HepG2 (cell line): ENCODE measurements around the gene HSPA13. TPM values are rescaled to one million over a fixed set of nuclear protein-coding genes. Genes with fewer than 3 reads are reported as not detected.

Source experiments
- CEBPG ChIP-seq: IDR thresholded peaks from 2 replicates; pipeline ENCODE4 v1.6.1; 2016
- CREM ChIP-seq, 2 experiments: sonication (generic) in 1 of 2; formaldehyde crosslinking in 1 of 2; IDR thresholded peaks; 2 replicates each; pipeline versions ENCODE4 v1.4.0 to v1.6.1; 2016 to 2020; ENCODE audit warnings: antibody characterized with exemption in 1 of 2, mild to moderate bottlenecking in 1 of 2, missing genetic modification reagents in 1 of 2
- EED ChIP-seq: sonication (generic); formaldehyde crosslinking; IDR thresholded peaks from 2 replicates; pipeline ENCODE4 v1.5.0; 2020; ENCODE audit warnings: mild to moderate bottlenecking, missing genetic modification reagents
- HNF4A ChIP-seq: sonication (generic); formaldehyde crosslinking; IDR thresholded peaks from 2 replicates; pipeline ENCODE4 v1.4.0; 2020; ENCODE audit warnings: missing genetic modification reagents
- HOXA7 ChIP-seq: sonication (generic); formaldehyde crosslinking; IDR thresholded peaks from 2 replicates; pipeline ENCODE4 v1.8.1; 2022; ENCODE audit warnings: mild to moderate bottlenecking, missing genetic modification reagents, moderate library complexity
- NFIC ChIP-seq: IDR thresholded peaks from 2 replicates; pipeline ENCODE4 v1.6.1; 2012; ENCODE audit warnings: mild to moderate bottlenecking, low read length, inconsistent platforms
- PATZ1 ChIP-seq: sonication (generic); formaldehyde crosslinking; IDR thresholded peaks from 2 replicates; pipeline ENCODE4 v1.4.0; 2020; ENCODE audit warnings: missing genetic modification reagents
- PCBP1 ChIP-seq: fragments of 200-400 bp; formaldehyde crosslinking; IDR thresholded peaks from 2 replicates; pipeline ENCODE4 v1.6.1; 2017; ENCODE audit warnings: mild to moderate bottlenecking, low read depth, low read length, borderline replicate concordance
- RFX1 ChIP-seq: fragments of 450-650 bp; IDR thresholded peaks from 2 replicates; pipeline ENCODE4 v1.6.1; 2017
- RFXAP ChIP-seq: sonication (generic); formaldehyde crosslinking; IDR thresholded peaks from 2 replicates; pipeline ENCODE4 v1.4.0; 2020; ENCODE audit warnings: missing genetic modification reagents, borderline replicate concordance
- SP4 ChIP-seq: sonication (generic); formaldehyde crosslinking; IDR thresholded peaks from 2 replicates; pipeline ENCODE4 v1.8.1; 2023; ENCODE audit warnings: mild to moderate bottlenecking, missing genetic modification reagents
- SRSF4 ChIP-seq: fragments of 200-400 bp; formaldehyde crosslinking; IDR thresholded peaks from one replicate; pipeline ENCODE4 v1.6.1; 2018; ENCODE audit warnings: mild to moderate bottlenecking, low read depth, low read length, moderate library complexity; ENCODE audit not compliant: poor library complexity, severe bottlenecking
- ZBTB34 ChIP-seq: sonication (generic); formaldehyde crosslinking; IDR thresholded peaks from 2 replicates; pipeline ENCODE4 v1.8.0; 2022; ENCODE audit warnings: mild to moderate bottlenecking, missing genetic modification reagents
- ZFP91 ChIP-seq: sonication (generic); formaldehyde crosslinking; IDR thresholded peaks from 2 replicates; pipeline ENCODE4 v1.9.0; 2022; ENCODE audit warnings: missing genetic modification reagents, mild to moderate bottlenecking, borderline replicate concordance
- ZNF337 ChIP-seq: sonication (generic); formaldehyde crosslinking; IDR thresholded peaks from 2 replicates; pipeline ENCODE4 v1.5.1; 2020; ENCODE audit warnings: missing genetic modification reagents, low read depth, mild to moderate bottlenecking, borderline replicate concordance
- ZNF792 ChIP-seq: IDR thresholded peaks from 2 replicates; pipeline ENCODE4 v1.6.1; 2016
- polyA plus RNA-seq, 8 experiments: library from polyadenylated mRNA; depleted of rRNA in 3 of 8; stranded (reverse) in 7 of 8; unstranded in 1 of 8; fragments of >200 nt; fragmentation: Illumina TruSeq in 4 of 8; extraction: Trizol in 4 of 8; gene quantifications; 2 replicates each; pipeline versions ENCODE4 v1.2.1 to v1.2.3, GENCODE V29; 2011 to 2016; ENCODE audit warnings: low read depth in 4 of 8, missing spikeins in 1 of 8, mixed read lengths in 1 of 8; ENCODE audit not compliant: insufficient read depth in 1 of 8
- total RNA-seq, 5 experiments: library from RNA; depleted of rRNA; stranded (reverse); fragments of >200 nt; fragmentation: Illumina TruSeq; extraction: Trizol; gene quantifications; 2 replicates each; pipeline ENCODE4 v1.2.3, GENCODE V29; 2016; ENCODE audit warnings: low read depth in 1 of 5
- TF ChIP-seq, protein P1 (sequence below): sonication (generic); formaldehyde crosslinking; IDR thresholded peaks from 2 replicates; pipeline ENCODE4 v1.5.0; 2020; ENCODE audit warnings: missing genetic modification reagents, mild to moderate bottlenecking, borderline replicate concordance
- TF ChIP-seq, protein P2 (sequence below): sonication (generic); formaldehyde crosslinking; IDR thresholded peaks from 2 replicates; pipeline ENCODE4 v1.5.1; 2020; ENCODE audit warnings: missing genetic modification reagents, mild to moderate bottlenecking, borderline replicate concordance
- TF ChIP-seq, protein P3 (sequence below): IDR thresholded peaks from 2 replicates; pipeline ENCODE4 v1.6.1; 2016; ENCODE audit warnings: missing biosample characterization, missing genetic modification reagents, low read depth

HSPA13 gene
- total and polyA plus RNA-seq, 2 of the 13 experiments (the other 11 are each of a cell fraction or from before 2014, with no cell fraction given) = 21.2 to 28.4 TPM

GRCh38 chr21:14382835-14383595, at the start of gene HSPA13 (continued):
- peak; percentile 66; the same call in 1 of the 2 replicates for TF ChIP-seq RFXAP
- no peak for TF ChIP-seq CEBPG (CRISPR knock-in tag)
- TF ChIP-seq RFX1 = no peak
- TF ChIP-seq NFIC = no peak
- 0 out of 2 replicates have a peak, but pooled peaks have one; percentile 34 for TF ChIP-seq ZNF792 (CRISPR knock-in tag)
- no peak for TF ChIP-seq SRSF4
- peak; percentile 58; the same call in 1 of the 2 replicates for TF ChIP-seq ZFP91
- TF ChIP-seq PCBP1 = no peak; the same call in 1 of the 2 replicates
- no peak for TF ChIP-seq EED
- TF ChIP-seq, protein P1, sequence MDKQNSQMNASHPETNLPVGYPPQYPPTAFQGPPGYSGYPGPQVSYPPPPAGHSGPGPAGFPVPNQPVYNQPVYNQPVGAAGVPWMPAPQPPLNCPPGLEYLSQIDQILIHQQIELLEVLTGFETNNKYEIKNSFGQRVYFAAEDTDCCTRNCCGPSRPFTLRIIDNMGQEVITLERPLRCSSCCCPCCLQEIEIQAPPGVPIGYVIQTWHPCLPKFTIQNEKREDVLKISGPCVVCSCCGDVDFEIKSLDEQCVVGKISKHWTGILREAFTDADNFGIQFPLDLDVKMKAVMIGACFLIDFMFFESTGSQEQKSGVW (CRISPR knock-in tag) = no peak
- TF ChIP-seq, protein P2, sequence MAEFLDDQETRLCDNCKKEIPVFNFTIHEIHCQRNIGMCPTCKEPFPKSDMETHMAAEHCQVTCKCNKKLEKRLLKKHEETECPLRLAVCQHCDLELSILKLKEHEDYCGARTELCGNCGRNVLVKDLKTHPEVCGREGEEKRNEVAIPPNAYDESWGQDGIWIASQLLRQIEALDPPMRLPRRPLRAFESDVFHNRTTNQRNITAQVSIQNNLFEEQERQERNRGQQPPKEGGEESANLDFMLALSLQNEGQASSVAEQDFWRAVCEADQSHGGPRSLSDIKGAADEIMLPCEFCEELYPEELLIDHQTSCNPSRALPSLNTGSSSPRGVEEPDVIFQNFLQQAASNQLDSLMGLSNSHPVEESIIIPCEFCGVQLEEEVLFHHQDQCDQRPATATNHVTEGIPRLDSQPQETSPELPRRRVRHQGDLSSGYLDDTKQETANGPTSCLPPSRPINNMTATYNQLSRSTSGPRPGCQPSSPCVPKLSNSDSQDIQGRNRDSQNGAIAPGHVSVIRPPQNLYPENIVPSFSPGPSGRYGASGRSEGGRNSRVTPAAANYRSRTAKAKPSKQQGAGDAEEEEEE (CRISPR knock-in tag) = 0 out of 2 replicates have a peak, but pooled peaks have one; percentile 52
- peak; percentile 98 for TF ChIP-seq CREM (IDR thresholded peaks at IDR 0.05)
- no peak for TF ChIP-seq CREM (CRISPR knock-in tag; IDR thresholded peaks at IDR 0.05)
- no peak for TF ChIP-seq HOXA7 (CRISPR knock-in tag)
- peak; percentile 94 for TF ChIP-seq SP4 (CRISPR knock-in tag)
- TF ChIP-seq, protein P3, sequence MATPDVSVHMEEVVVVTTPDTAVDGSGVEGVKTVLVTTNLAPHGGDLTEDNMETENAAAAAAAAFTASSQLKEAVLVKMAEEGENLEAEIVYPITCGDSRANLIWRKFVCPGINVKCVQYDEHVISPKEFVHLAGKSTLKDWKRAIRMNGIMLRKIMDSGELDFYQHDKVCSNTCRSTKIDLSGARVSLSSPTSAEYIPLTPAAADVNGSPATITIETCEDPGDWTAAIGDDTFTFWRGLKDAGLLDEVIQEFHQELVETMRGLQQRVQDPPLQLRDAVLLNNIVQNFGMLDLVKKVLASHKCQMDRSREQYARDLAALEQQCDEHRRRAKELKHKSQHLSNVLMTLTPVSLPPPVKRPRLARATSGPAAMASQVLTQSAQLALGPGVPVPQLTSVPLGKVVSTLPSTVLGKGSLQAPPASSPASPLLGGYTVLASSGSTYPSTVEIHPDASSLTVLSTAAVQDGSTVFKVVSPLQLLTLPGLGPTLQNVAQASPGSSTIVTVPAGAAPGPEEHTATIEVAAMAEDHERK (CRISPR knock-in tag) = no peak
- peak; percentile 36; the same call in 1 of the 2 replicates for TF ChIP-seq ZNF337 (CRISPR knock-in tag)
- no peak; the same call in 1 of the 2 replicates for TF ChIP-seq PATZ1 (CRISPR knock-in tag)
- TF ChIP-seq HNF4A (CRISPR knock-in tag) = no peak
- TF ChIP-seq ZBTB34 = no peak
